ENCODE measurements around the gene SH3PXD2A.

DNA sequence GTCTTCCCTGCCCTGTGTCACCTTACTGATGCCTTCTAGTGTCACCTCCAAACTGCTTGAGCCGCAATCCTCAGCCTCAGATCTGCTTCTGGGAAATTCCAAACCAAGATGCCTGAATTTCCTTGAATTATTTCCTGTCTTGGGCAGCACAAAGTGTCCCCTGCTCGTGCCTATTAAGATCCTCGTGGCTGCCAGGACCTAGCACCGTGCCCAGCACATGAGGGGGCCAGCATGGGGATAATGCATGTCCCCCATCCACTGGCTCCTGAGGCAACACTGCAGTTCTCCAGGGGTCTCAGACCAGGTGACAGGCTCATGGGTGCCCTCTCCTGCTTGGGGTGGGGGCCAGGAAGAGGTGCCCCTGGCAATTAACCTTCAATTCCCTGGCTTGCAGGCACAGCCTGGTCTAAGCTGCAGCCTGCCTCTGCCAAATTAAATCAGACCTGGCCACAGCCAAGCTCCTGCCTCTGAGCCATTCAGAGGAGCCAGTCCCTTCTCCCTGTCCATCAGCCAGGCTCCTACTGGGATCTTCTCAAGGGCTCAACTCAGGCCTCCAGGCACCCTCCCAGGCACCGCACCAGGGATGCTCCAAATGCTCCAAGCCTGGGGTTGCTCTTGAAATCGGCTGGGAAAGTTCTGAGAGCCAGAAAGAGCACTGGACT, 146.6 kb downstream of the SH3PXD2A start:
- TF ChIP-seq, protein P1, sequence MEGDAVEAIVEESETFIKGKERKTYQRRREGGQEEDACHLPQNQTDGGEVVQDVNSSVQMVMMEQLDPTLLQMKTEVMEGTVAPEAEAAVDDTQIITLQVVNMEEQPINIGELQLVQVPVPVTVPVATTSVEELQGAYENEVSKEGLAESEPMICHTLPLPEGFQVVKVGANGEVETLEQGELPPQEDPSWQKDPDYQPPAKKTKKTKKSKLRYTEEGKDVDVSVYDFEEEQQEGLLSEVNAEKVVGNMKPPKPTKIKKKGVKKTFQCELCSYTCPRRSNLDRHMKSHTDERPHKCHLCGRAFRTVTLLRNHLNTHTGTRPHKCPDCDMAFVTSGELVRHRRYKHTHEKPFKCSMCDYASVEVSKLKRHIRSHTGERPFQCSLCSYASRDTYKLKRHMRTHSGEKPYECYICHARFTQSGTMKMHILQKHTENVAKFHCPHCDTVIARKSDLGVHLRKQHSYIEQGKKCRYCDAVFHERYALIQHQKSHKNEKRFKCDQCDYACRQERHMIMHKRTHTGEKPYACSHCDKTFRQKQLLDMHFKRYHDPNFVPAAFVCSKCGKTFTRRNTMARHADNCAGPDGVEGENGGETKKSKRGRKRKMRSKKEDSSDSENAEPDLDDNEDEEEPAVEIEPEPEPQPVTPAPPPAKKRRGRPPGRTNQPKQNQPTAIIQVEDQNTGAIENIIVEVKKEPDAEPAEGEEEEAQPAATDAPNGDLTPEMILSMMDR (IDR thresholded peaks at IDR 0.05): no peak
- no peak for TF ChIP-seq POLR2A (IDR thresholded peaks at IDR 0.05)

All from Peyer's patch (tissue), 4 donors.